OCI-LY1 (cell line): Measurements from ENCODE around the gene LCN6.

ENCODE experiments used
- H2AFZ ChIP-seq: fragments of 200-600 bp; sonication (generic), shearing (Covaris generic); 2 replicates; pipeline ENCODE4 v1.6.0; 2014; ENCODE audit warnings: antibody characterized with exemption, mild to moderate bottlenecking, low read length
- H3F3A ChIP-seq: fragments of 200-600 bp; sonication (generic), shearing (Covaris generic); 2 replicates; pipeline ENCODE4 v1.6.0; 2014; ENCODE audit warnings: mild to moderate bottlenecking, antibody characterized with exemption, low read length, moderate library complexity; ENCODE audit not compliant: insufficient read depth
- H3K27ac ChIP-seq: fragments of 200-600 bp; sonication (generic); 2 replicates; pipeline ENCODE4 v1.5.1; 2014; ENCODE audit warnings: low read length, mixed run types, mild to moderate bottlenecking, low read depth; ENCODE audit not compliant: poor library complexity, severe bottlenecking
- H3K27me3 ChIP-seq: fragments of 200-600 bp; sonication (generic); 2 replicates; pipeline ENCODE4 v1.6.0; 2014; ENCODE audit warnings: antibody characterized with exemption, mild to moderate bottlenecking, low read length, moderate library complexity; ENCODE audit not compliant: insufficient read depth
- H3K36me3 ChIP-seq: fragments of 200-600 bp; sonication (generic); 2 replicates; pipeline ENCODE4 v1.6.1; 2014; ENCODE audit warnings: mild to moderate bottlenecking, antibody characterized with exemption, low read length, moderate library complexity, mixed read lengths; ENCODE audit not compliant: insufficient read depth
- H3K4me1 ChIP-seq: fragments of 200-600 bp; sonication (generic); 2 replicates; pipeline ENCODE4 v1.5.1; 2014; ENCODE audit warnings: mild to moderate bottlenecking, low read length, moderate library complexity; ENCODE audit not compliant: insufficient read depth, severe bottlenecking
- H3K4me2 ChIP-seq: fragments of 200-600 bp; sonication (generic), shearing (Covaris generic); 2 replicates; pipeline ENCODE4 v1.6.1; 2014; ENCODE audit warnings: low read length
- H3K4me3 ChIP-seq: fragments of 200-600 bp; sonication (generic); 2 replicates; pipeline ENCODE4 v1.5.1; 2014; ENCODE audit warnings: low read length, low read depth, mild to moderate bottlenecking, mixed read lengths; ENCODE audit not compliant: poor library complexity, severe bottlenecking
- H3K79me2 ChIP-seq: fragments of 200-600 bp; shearing (Covaris generic); 2 replicates; pipeline ENCODE4 v1.6.1; 2016; ENCODE audit warnings: mixed run types, low read length, mixed read lengths; ENCODE audit not compliant: insufficient read depth
- H3K9ac ChIP-seq: fragments of 200-600 bp; sonication (generic), shearing (Covaris generic); 2 replicates; pipeline ENCODE4 v1.6.1; 2014; ENCODE audit warnings: mild to moderate bottlenecking, low read length, mixed read lengths
- H3K9me2 ChIP-seq: fragments of 200-600 bp; sonication (generic), shearing (Covaris generic); 2 replicates; pipeline ENCODE4 v1.6.1; 2014; ENCODE audit warnings: low read depth, mild to moderate bottlenecking, low read length, mixed read lengths
- H3K9me3 ChIP-seq: fragments of 200-600 bp; shearing (Covaris generic); 2 replicates; pipeline ENCODE4 v1.6.1; 2014; ENCODE audit warnings: low read length, mixed read lengths
- H4K20me1 ChIP-seq: fragments of 200-600 bp; sonication (generic), shearing (Covaris generic); 2 replicates; pipeline ENCODE4 v1.6.0; 2016; ENCODE audit warnings: mild to moderate bottlenecking, low read length; ENCODE audit not compliant: insufficient read depth
- CTCF ChIP-seq: fragments of 200-600 bp; sonication (generic), shearing (Covaris generic); IDR thresholded peaks from 2 replicates; pipeline ENCODE4 v1.5.1; 2017; ENCODE audit warnings: mild to moderate bottlenecking, antibody characterized with exemption, low read length, moderate library complexity, mixed read lengths
- EZH2 ChIP-seq: fragments of 200-600 bp; sonication (generic), shearing (Covaris generic); IDR thresholded peaks from 2 replicates; pipeline ENCODE4 v1.8.0; 2017; ENCODE audit warnings: borderline replicate concordance, mixed run types, mild to moderate bottlenecking, antibody characterized with exemption, low read length, moderate library complexity, mixed read lengths

LCN6 gene

GRCh38 chr9:136714096-136714892 is 34.0 kb downstream of the LCN6 start:
- no peak overlapping the region for H3K4me3 ChIP-seq
- no peaks in the 10 kb centered on the region for H3K36me3 ChIP-seq
- H3K9me3 ChIP-seq = no peaks in the 10 kb centered on the region
- H2AFZ ChIP-seq = no peak overlapping the region
- H3K27ac ChIP-seq = no peak overlapping the region
- no peaks in the 10 kb centered on the region for H3F3A ChIP-seq
- no peaks in the 10 kb centered on the region for H3K9me2 ChIP-seq
- H3K4me2 ChIP-seq = no peak overlapping the region
- no peaks in the 10 kb centered on the region for H4K20me1 ChIP-seq
- TF ChIP-seq CTCF (no peak), EZH2 (no peak)
- H3K27me3 ChIP-seq = peaks cover 18% of the 10 kb centered on the region; the same call in 1 of the 2 replicates
- H3K9ac ChIP-seq = no peak overlapping the region
- H3K4me1 ChIP-seq = no peaks in the 10 kb centered on the region
- H3K79me2 ChIP-seq = no peaks in the 10 kb centered on the region

- H3K9ac ChIP-seq = no peak overlapping the region; the same call in 1 of the 2 replicates
- H3K27me3 ChIP-seq = peaks cover 16% of the 10 kb centered on the region; the same call in 1 of the 2 replicates
- no peaks in the 10 kb centered on the region for H3K9me3 ChIP-seq
- H4K20me1 ChIP-seq = no peaks in the 10 kb centered on the region
- H2AFZ ChIP-seq = no peak overlapping the region
- H3K4me1 ChIP-seq = no peaks in the 10 kb centered on the region
- no peaks in the 10 kb centered on the region for H3F3A ChIP-seq
- no peaks in the 10 kb centered on the region for H3K79me2 ChIP-seq
- no peaks in the 10 kb centered on the region for H3K36me3 ChIP-seq
- no peak for TF ChIP-seq EZH2
- H3K4me2 ChIP-seq = peak overlapping the region; percentile 48; the same call in 1 of the 2 replicates
- no peak overlapping the region for H3K27ac ChIP-seq
- peak overlapping the region; percentile 48 for H3K4me3 ChIP-seq
- no peaks in the 10 kb centered on the region for H3K9me2 ChIP-seq
These were observed 34.8 kb downstream of the LCN6 start for GRCh38 chr9:136713550-136713949.

GRCh38 chr9:136712690-136713544 is 35.4 kb downstream of the LCN6 start:
- H3K9me3 ChIP-seq = no peaks in the 10 kb centered on the region
- peaks cover 10% of the 10 kb centered on the region; the same call in 1 of the 2 replicates for H3K27me3 ChIP-seq
- no peaks in the 10 kb centered on the region for H3K79me2 ChIP-seq
- no peaks in the 10 kb centered on the region for H3K36me3 ChIP-seq
- H3K27ac ChIP-seq = no peak overlapping the region
- no peaks in the 10 kb centered on the region for H3K4me1 ChIP-seq
- no peaks in the 10 kb centered on the region for H4K20me1 ChIP-seq
- H3K9ac ChIP-seq = peak overlapping the region; percentile 19; the same call in 1 of the 2 replicates
- no peak for TF ChIP-seq CTCF
- TF ChIP-seq EZH2 = no peak
- H3K4me2 ChIP-seq = peak overlapping the region; percentile 48
- H3F3A ChIP-seq = no peaks in the 10 kb centered on the region
- no peak overlapping the region for H2AFZ ChIP-seq
- H3K4me3 ChIP-seq = peak overlapping the region; percentile 48
- no peaks in the 10 kb centered on the region for H3K9me2 ChIP-seq
